Measurements from ENCODE around the gene KCNQ2.
A peak's percentile ranks its signal among the peaks of the same experiment; 100 is the strongest.
"Not testable (repeated sequence)": the region's sequence is repeated elsewhere in the genome, so short reads cannot be mapped to it uniquely, and the experiment has no call there.

The KCNQ2 gene

GRCh38 chr20:63394069-63394919 lies 78.2 kb downstream of the KCNQ2 start:
- DNase-seq: peak in 11 of 56 donors; percentile 12 to 61 (median 41)

DNA sequence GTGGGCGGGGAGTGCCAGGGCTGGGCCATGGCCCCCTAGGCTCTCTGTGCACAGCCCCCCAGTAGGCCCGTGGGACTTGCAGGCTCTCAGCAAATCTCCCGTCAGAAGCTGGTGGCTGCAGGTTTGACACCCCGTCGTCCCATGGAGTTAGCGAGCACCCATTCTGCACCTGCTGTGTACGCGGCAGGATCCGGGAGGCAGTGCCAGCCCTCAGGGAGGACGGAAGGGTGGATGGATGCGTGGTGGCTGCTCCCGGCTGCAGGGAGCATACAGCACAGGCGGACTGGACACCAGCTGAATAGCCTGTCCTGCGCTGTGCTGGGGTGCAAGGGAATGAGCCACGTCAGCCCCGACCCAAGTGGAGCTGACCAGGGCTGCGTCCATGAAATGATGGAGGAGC lies 78.9 kb downstream of the KCNQ2 start:
- DNase-seq: no peak

DNA sequence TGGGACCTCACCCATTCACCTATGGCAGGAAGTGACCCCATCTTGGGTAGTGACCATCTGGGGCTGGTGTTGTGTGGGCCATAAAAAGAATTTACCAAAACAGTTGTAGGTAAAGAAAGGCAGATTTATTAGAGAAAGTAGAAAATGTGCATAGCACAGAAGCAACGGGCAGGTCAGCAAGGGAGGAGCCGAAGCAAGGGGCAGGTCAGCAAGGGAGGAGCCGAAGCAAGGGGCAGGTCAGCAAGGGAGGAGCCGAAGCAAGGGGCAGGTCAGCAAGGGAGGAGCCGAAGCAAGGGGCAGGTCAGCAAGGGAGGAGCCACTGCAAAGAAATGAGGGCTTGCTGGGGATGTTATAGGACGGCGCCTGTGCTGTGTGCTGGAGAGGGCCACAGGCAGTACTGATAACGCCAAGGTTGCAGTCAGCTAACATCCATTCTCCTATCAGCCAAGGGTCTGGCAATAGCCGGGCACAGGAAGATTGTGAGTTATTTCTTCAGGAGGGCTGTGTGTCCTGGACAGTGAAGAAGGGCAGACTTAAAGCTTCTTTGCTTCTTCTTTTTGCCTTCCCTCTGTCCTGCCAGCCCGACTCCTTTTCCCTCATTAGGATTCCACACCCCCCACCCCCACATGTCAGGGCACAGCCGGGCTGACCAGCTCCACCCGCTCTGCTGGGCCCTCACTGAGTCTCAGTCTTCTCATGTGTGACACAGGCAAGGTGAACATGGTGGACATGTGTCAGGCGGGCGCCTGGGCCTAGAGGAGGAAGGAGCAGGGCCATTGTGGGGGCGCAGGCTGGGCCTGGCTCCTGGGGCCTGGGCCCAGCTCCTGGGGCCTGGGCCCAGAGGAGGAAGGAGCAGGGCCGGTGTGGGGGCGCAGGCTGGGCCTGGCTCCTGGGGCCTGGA lies 79.7 kb downstream of the KCNQ2 start:
- no peak for DNase-seq

DNA sequence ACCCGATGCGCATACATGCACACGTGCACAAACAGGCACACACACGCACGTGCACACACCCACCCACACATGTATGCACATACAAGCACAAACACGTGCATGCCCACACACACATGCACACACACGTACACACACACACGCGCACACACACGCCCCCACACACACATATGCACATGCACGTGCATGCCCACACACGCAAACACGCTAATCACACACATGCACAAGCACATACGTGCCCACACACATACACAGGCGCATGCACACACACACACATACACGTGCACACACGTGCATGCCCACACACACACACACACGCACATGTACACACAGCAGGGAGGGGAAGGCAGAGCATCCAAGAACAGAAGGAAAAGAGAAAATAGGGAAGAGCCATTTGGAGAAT lies 84.5 kb downstream of the KCNQ2 start:
- DNase-seq: no peak

DNA sequence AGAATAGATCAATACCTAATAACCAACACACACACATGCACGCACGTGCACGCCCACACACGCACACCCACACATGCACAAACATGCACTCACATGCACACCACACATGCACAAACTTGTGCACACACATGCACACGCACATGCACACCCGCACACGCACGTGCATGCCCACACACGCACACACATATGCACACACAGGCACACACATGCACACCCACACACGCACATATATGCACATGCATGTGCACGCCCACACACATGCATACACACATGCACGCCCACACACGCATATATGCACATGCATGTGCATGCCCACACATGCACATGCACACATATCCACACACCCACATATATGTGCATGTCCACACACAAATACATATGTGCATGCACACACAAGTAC lies 85.1 kb downstream of the KCNQ2 start:
- no peak for DNase-seq

DNA sequence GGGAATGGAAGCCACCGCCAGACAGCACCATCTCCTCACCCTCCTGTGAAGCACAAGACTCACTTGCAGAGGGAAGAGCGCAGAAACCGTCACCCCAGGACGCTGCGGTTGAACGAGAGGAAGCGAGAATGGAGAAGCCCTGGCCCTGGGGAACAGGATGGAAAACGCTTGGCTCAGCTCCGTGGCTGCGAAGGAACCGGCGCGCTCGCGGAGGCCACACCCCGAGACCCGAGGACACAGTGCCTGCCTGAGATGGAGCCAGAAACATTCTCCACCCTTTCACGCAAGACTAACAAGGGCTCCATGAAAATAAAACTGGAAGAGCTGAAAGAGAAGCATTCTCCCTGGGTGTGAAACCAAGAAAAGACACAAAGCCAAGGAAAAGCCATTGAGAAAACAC lies 86.0 kb downstream of the KCNQ2 start:
- no peak for DNase-seq

- no peak for DNase-seq
These were observed 86.6 kb downstream of the KCNQ2 start for GRCh38 chr20:63385819-63386218.

DNA sequence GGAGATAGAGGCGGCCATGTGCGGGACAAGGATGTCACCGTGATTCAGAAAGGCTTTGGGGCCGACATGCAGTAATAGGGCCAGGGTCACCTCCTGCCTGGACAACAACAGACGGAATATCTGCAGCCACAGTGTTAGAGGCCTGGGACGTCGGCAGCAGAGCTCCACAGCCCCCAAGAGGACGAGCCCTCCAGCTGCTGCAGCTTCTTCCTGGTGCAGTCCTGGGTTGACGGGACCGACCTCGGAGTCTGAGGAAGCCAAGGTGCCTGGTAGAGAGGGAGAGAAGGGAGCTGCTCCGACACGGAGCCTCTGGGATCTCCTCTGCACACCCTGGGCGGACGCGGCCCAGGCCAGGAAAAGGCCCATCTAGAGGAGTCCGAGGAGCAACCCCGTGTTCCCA lies 88.1 kb downstream of the KCNQ2 start:
- DNase-seq: no peak

GRCh38 chr20:63383556-63383955 lies 88.9 kb downstream of the KCNQ2 start:
- no peak for DNase-seq

DNA sequence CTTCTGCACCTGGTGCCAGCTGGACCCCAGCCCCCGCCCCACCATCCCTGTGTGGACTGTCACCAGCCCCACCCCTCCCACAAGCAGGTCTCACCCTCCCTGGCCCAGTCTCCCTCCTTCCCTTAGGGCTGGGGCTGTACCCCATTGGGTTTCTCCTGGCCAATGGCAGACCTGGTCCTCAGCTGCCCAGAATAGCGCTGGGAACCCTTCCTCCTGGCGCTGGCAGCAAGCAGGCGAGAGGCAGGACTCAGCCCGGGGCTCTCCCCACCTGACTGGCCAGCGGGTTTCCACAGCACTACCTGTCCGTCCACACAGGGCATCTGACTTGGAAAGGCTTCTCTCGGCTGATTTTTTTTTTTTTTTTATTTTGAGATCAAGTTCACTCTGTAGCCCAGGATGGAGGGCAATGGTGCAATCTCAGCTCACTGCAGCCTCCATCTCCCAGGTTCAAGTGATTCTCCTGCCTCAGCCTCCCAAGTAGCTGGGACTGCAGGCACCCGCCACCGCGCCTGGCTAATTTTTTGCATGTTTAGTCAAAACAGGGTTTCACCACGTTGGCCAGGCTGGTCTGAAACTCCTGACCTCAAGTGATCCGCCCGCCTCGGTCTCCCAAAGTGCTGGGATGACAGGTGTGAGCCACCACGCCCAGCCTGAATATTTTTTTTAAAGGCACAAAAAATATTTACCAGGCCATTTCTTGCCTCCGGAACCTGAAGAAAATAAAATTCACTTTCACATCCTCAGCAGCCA lies 89.7 kb downstream of the KCNQ2 start:
- DNase-seq: no peak

DNA sequence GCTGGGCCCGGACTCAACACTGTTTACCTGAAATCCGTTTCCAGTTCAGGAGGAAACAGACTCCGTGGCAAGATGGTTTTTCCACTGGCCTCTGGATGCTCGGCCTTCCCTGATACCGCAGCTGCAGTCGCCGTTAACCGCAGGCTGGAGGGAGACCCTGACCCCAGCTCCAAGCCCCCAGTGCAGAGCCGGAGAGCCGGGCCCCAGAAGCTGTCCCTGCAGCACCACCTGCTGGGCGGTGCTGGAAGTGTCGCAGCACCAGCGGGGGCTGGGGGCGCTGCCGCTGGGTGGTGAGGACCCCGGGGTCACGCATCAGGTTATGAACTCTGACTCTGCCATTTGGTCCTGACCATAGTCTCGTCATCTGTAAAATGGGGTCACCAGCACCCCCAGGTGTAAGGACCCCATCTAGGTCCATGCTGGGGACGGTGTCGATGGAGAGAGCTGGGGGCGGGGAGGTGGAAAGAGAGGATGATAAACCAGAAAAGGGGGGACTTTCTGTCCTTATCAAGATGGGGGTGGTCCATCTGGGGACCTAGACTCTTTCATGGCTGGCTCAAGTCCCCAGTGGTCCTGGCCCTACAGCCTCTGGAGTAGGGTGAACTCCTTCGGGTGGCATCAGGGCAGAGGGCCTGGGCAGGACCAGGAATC lies 90.5 kb downstream of the KCNQ2 start:
- DNase-seq: peak in 12 of 56 donors; percentile 7 to 42 (median 14)

GRCh38 chr20:63380346-63380870 lies 92.0 kb downstream of the KCNQ2 start:
- no peak for DNase-seq

DNA sequence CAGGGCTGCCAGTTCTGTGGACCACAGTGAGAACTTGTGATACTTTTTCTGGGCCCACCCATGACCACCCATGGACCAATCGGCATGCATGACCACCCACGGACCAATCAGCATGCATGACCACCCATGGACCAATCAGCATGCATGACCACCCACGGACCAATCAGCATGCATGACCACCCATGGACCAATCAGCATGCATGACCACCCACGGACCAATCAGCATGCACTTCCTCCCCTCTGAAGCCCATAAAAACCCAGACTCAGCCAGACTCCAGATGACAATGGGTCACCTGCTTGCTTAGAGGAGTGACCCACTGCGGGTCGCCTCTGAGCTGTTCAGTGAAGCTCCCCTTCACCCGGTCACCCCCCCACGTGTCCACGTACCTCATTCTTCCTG lies 92.6 kb downstream of the KCNQ2 start:
- DNase-seq: not testable (repeated sequence)

DNA sequence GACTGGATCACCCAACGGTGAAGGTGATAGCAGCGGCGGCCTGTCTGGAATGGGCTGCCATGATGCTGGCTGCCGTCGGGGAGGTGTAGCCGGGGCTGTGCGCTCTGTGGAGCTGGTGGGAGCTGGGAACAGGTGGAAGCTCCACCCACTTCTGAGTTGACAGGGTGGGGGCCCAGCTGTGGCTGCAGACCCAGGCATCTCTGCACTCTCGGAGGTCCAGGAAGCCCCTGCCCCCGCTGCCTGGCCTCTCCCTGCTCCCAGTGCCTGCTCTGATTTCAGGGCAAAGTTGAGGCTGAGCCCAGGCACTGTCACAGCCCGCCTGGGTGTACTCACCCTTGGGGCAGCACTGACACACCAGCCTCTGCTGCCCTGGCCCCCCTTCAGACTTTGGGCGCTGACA lies 93.2 kb downstream of the KCNQ2 start:
- DNase-seq: no peak

GRCh38 chr20:63378626-63379025 lies 93.8 kb downstream of the KCNQ2 start:
- DNase-seq: no peak

DNA sequence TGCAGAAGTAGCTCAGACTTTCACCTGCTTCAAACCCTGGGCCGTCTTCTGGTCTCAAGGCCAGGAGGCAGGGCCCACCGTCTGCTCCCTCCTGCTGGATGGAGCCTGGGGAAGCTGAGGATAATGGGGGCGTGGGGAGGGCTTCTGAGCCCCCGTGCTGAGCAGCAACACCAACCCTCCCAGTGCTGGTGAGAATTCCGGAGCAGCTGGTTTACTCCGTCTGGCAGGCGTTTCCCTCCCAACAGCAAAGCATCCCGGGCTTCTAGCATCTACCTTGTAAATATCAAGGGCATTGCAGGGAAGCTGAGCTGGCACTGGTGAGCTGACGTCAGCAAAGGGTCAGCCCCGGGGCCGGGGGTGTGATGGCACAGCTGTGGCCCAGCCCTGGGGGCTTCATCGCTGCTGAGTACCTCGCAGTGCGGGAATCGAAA lies 94.5 kb downstream of the KCNQ2 start:
- DNase-seq: no peak

- DNase-seq: peak in 1 of 56 donors; percentile 34
These were observed 95.1 kb downstream of the KCNQ2 start for GRCh38 chr20:63377256-63377941.

DNA sequence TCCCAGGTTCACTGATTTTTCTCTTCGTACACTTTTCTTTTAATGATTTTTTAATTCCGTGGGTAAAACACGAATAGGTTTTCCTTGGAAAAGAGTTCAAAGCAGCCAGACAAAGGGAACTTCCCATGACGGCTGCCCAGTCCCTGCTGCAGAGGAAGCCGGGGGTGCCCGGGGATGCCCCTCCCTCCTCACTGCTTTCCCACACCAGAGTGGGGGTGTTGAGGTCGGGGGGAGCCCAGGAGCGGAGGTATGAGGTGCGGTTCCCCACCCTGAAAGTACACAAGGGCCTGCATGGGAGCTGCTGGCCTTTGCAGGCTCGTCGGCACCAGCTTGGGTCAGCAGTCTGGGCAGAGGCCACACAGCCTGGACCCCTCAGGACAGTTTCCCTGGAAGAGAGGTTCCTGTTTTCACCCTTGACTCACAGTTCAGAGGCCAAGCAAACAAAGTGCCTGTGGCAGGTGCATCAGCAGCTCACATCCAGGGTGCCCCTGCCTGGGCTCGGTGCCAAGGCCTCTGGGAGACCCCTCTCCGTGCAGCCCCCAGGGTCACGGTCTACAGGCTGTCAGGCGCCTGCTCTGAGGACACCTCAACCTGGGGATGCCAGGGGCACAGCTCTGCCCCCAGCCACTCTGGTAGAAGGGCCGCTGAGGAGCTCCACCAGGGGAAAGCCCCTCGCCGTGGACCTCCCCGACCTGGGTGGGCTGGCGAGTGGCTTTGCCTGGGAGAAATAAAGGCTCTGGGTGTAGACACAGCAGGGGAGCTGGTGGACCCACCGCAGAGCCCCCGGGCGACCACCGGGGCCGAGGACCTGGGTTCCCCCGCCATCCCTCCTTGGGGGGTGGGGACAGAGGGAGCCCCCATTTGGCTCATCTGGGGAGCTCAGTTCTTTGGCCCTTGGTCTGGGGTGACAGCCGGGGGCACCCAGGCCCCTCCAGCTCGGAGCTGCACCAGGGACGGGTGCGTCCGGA lies 95.9 kb downstream of the KCNQ2 start:
- no peak for DNase-seq

DNA sequence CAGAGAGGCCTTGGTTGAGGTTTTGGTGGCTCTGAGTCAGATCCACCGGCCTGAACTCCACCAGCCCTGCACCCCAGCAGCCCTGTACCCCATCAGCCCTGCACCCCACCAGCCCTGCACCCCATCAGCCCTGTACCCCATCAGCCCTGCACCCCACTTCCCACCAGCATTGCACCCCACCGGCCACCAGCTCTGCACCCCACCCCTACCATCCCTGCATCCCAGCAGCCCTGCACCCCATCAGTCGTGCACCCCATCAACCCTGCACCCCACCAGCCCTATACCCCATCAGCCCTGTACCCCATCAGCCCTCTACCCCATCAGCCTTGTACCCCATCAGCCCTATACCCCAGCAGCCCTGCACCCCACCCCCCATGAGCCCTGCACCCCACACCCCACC lies 97.0 kb downstream of the KCNQ2 start:
- DNase-seq: no peak

Data from nucleus accumbens (tissue), 56 donors.